ENCODE results near the gene CNTNAP2.

CNTNAP2 gene

DNA sequence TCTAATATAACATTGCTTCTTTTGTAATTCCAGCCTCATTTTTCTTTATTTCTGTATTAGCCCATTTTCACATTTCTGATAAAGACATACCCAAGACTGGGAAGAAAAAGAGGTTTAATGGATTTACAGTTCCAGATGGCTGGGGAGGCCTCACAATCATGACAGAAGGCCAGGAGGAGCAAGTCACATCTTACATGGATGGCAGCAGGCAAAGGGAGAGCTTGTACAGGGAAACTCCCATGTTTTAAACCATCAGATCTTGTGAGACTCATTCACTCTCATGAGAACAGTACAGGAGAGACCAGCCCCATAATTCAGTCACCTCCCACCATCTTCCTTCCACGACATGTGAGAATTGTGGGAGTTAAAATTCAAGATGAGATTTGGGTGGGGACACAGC is 510.3 kb downstream of the CNTNAP2 start:
- DNase-seq = no peak

- peak; percentile 97 for DNase-seq
These were observed 518.8 kb downstream of the CNTNAP2 start for GRCh38 chr7:146635205-146636032.

GRCh38 chr7:146636033-146636356 is 519.4 kb downstream of the CNTNAP2 start:
- DNase-seq = no peak

GRCh38 chr7:146636581-146636980 is 520.0 kb downstream of the CNTNAP2 start:
- DNase-seq = no peak

- no peak for DNase-seq
These were observed 522.7 kb downstream of the CNTNAP2 start for GRCh38 chr7:146639291-146639690.

DNA sequence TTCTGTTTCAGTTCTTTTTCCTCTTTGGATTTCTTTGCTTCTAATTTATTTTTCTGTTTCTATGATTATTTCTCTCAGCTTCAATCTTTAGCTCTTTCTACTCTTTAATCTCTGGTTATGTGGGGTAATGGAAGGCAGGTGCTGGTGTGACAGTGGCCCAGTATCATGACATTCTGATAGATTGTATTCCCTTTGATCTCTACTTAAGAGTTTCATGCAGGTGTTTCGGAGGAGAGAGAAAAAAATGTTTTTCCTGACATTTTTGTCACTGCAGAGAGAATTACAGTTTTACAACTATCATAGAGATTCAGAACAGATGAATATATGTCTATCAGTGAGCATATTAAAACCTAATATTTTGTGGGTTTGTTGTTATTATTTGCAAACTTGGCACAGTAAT is 524.9 kb downstream of the CNTNAP2 start:
- DNase-seq = no peak

DNA sequence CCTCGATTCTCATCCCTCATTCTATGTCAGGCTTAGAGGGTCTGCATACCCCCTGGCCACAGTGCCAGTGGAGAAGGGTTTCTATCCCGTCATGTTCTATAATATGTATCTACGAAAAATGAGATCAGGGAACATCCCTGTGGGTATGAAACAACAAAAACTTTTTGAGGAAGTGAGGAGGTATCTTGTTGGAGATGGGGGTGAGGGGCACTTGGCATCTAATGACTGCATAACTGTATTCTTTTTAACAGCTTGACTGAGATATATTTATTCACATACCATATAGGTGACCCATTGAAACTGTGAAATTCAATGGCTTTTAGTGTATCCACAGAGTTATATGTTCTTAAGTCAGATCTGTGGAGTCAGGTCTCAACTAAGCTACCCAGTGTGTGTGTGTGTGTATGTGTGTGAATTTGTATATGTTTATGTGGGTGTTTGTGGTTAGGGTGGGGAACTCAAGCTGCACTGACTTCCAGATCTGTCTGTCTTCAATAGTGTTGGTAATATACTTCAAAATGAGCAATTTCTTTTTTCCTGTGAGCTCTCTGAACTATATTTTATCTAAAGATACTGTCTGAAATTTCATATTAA is 528.9 kb downstream of the CNTNAP2 start:
- no peak for DNase-seq

DNA sequence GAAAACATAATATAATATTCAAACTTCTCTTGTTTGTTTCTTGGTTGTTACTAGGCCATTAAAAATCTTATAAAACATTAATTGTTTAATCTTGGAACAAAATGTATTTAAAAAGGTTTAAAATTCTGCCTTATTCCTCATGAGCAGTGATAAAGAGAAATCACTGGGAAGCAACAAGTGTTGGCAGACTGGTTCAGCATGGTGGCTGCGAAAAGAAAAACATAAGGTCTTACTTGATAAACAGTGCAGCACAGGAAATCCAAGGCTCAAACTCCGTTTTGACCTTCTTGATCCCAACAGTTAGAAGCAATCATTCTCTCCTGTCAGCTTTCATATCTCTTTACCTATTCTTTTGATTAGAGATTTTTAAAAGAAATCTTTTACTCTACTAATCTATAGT is 530.8 kb downstream of the CNTNAP2 start:
- no peak for DNase-seq

DNA sequence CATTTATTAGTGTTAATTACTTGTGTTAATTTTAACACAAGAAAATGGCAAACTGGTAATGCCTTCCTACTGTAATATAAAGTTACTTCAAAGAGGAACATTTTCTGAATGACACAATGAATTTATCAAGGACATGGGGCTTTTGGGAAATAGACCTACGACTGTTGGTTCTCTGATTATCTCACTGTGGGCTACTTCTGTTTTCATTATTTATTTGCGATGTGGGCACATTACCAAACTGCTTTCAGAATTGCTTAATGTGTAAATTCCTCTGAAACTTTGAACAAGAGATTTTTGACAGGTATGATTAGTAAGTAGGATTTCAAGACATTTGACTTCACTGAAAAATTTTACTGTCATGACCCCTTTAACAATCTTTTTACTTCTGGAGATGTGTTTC is 535.6 kb downstream of the CNTNAP2 start:
- DNase-seq = no peak

GRCh38 chr7:146654048-146654447 is 537.4 kb downstream of the CNTNAP2 start:
- no peak for DNase-seq

DNA sequence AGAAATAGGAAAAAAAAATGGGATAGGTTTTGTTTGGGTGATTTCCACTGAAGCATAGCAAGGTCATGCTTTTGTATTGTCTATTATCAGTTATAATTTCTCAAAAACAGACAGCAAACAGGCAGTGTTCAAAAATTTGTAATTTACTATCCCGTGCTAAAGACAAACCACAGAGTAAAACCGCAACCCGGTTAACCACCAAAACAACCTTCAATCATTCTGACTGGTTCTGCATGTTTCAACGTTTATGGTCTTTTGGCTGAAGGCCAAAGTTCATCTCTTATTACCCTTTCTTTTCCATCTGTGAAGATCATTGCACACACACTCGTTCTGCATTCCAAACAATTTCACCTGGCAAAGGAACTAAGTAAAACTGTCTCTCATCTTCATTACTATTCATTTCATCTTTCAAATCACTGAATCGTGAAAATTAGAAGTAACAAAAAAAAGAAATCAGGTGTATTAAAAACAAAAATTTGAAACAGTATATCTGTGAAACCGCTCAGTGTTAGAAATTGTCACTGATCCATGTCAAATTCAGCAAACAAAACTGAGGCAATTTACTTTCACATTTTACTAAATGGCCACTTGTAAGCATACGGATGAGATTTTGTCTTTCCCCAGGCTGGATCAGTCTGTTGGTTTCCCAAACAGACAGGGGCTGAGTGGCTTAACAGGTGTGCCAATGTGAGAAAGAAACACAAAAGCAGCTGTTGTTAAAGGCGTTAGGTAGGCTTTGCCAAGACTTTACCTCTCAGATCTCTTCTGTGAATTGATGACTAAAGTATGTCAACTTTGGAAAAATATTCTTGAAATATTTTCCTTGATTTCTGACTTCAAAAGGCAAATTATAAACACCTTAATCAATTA is 539.6 kb downstream of the CNTNAP2 start:
- peak; percentile 95 for DNase-seq

DNA sequence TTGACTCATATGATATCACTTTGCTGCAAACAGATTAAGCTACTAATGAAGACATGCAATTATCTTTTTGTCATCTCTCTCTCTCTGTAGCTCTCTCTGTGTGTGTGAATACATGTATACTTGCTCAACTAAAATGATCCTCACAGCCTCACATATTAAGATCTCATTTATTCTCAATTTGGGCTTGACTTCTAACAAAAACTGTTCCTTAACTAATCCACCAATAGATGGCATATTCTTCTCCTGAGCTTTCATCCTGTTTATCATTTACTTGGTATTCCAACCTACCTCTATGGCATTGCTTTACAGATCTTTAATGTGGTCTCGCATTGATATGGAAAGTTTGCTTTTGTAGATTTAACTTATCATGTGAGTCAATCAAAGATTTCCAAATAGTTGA is 540.4 kb downstream of the CNTNAP2 start:
- no peak for DNase-seq

GRCh38 chr7:146658604-146659003 is 542.0 kb downstream of the CNTNAP2 start:
- DNase-seq = no peak

DNA sequence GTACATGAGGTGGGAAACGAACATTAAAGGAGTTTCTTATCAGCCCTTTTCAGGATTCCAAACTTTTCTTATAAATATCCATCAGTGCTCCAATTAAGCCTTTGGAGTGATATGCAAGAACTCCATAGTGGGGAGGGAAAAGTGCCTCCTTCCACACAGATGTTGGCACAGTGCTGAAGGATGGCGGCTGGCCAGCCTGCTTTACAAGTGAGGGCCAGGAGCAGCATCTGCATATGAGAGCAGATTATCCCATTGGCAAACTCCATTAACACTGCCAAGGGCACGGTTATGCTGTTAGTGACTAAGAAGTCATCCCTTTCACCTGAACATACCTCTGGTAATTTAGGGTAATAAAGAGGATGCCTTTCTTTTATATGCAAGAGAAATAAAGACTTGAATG is 543.1 kb downstream of the CNTNAP2 start:
- no peak for DNase-seq

- no peak for DNase-seq
These were observed 544.2 kb downstream of the CNTNAP2 start for GRCh38 chr7:146660839-146661238.

DNA sequence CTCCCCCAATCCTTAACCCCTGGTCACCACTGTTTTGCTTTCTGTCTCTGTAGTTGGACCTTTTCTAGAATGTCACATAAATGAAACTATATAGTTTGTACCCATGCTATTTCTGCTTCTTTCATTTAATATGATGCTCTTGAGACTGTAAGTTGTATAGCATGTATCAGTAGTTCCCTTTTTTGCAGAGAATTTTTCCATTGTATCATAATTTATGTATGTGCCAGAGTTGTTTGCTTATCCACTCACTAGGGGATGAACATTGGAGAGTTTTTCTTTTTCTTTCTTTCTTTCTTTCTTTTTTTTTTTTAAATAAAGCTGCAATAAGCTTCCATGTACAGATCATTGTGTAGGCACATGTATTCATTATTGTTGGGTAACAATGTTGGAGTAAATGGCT is 544.8 kb downstream of the CNTNAP2 start:
- no peak for DNase-seq

GRCh38 chr7:146661929-146662328 is 545.3 kb downstream of the CNTNAP2 start:
- no peak for DNase-seq

DNA sequence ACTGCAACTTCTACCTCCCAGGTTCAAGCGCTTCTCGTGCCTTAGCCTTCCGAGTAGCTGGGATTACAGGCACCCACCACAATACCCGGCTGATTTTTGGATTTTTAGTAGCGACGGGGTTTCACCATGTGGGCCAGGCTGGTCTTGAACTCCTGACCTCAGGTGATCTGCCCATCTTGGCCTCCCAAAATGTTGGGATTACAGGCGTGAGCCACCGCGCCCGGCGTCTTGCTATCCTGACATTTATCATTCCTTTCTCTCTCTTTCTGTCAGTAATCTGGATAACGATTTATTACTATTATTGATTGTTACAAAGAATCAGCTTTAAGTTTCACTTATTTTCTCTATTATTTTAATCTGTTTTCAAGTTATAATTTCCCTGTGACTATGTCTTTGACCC is 548.4 kb downstream of the CNTNAP2 start:
- DNase-seq = no peak

DNA sequence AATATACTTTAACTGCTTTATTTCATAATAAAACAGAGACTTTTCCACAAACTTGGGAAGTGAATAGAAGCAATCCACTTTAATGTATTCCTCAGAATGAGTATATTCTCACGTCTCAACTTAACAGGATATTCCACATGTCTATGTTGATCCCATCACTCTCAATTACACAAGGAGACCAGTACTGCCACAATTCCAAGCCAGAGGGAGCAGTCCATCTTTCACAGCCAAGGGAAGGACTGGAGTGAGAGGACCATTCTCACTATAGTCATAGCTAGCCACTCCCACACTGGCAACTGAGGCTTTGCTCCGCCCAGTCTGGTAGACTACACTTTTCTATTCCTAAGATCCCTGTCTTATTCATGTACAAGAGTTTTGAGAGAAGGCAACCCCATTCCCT is 553.9 kb downstream of the CNTNAP2 start:
- no peak for DNase-seq

- no peak for DNase-seq
These were observed 564.9 kb downstream of the CNTNAP2 start for GRCh38 chr7:146681487-146681886.

DNA sequence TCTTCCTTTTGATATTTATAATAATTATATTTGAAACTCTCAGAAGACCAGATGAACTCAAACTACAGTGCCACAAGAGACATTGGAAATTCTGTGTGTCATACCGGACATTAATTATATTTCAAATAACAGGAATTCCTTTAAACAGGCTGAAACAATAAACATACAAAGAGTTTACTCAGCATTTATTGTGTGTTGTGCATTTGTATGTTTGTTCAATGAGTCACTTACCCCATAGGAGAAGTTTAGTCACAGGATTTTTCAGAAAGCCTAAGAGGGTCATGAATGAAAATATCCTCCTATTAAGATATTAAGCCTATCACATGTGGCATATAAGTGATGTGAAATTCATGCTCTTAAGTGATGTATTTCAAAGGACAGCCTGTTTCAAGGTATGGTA is 566.8 kb downstream of the CNTNAP2 start:
- no peak for DNase-seq

DNA sequence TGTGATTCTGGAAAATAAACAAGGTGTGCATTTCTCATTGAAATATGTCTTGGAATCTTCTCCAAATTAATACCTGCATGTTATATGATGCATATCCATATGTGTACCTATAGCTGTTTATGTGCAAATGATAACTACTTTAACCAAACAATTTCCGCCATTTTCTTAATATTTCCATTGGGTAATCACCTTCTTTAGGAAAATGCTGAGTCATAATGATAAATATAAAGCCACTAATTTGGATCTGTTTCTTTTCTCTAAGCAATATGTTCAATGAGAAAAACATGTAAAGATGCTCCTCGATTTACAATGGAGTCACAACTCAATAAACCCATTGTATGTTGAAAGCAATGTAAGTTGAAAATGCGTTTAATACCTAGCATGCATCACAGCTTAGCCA is 574.4 kb downstream of the CNTNAP2 start:
- no peak for DNase-seq

DNA sequence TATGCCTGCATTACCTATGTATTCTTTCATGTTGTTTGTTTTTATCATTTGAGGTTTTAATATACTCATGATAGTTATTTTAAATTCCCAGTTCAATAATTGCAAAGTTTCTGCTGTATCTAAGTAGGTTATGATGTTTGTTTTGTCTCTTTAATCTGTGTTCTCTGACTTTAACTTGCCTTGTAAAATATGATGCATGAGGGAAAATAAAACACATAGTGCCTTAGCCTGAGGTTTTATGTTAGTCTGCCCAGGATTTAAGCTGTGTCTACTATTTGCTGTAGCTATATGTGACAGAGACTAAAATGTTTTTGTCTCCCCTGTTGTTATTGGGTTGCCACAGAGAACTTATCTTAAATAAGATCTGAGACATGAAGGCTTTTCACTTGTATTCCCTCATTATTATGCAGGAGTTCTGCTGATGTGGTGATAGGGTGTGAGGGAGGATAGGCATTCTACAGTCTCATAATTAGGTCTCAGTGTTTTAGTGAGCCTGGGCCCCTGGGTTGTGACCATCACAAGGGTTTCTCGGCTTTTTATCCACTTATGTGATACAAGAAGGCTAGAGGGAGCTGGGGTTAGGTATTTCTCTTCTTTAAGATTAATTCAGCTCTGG is 582.5 kb downstream of the CNTNAP2 start:
- DNase-seq = no peak
